SK-N-DZ (cell line): ENCODE results near the gene NR2E1.

Source experiments
- DNase-seq: peaks from one replicate; pipeline ENCODE4 v3.0.0-alpha.2; 2015; ENCODE audit warnings: low spot score

Gene NR2E1

DNA sequence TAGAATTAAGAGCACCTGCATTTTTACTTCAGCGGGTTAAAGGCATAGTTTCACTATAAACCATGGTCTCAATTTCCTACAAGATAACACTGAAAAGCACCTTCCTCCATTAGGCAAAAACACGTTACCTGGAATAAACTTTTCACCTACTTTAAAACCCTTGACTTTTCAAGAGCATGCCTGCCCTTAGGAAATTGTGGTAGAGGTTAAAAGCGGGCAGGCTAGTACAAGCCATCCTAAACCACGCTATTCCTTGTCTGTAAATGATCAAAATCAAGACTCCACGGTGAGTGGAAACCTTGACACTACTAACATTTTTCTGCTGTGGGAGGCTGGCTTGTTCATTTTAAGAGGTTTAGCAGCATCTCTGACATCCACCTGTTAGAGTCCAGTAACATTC, 43.9 kb downstream of the NR2E1 start:
- DNase-seq, result no peak

DNA sequence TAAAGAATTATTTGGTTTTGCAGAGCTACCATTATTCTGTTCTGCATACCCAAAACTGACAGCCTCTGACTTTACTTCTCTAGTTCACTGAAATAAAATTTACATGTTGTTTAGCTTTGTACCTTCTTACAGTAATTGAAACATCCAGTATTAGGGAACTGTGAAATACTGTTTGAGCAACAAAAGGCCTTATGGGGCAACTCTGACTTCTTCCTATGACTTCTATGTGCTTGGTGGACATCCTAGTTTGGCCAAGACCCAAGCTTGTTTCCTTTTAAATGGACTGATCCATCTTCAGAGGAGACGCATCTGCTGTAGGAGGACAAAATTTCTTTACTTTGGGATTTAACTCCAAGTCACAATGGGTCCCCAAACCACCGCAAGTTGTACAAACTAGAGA, 44.7 kb downstream of the NR2E1 start:
- DNase-seq, result no peak

GRCh38 chr6:108211671-108212070, 45.8 kb downstream of the NR2E1 start:
- no peak for DNase-seq

- no peak for DNase-seq
Observed at GRCh38 chr6:108222064-108222463, 56.2 kb downstream of the NR2E1 start.

DNA sequence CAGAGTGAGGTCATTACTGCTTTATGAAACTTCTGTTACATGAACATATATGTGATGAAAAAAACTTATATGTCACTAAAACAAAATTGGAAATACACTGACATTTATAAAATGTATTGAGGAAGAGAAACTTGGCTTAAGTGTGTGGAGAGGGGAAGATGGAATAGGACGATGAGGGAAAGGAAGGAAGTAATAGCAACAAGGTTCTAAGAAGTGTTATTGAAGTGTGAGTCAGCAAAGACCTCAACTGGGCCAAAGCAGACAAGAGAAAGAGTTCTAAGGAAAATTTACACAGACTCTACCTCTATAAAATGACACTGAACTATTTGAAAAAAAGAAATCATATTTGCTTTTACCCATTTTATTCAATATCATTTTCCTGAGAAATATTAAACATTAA, 56.7 kb downstream of the NR2E1 start:
- DNase-seq, result no peak

DNA sequence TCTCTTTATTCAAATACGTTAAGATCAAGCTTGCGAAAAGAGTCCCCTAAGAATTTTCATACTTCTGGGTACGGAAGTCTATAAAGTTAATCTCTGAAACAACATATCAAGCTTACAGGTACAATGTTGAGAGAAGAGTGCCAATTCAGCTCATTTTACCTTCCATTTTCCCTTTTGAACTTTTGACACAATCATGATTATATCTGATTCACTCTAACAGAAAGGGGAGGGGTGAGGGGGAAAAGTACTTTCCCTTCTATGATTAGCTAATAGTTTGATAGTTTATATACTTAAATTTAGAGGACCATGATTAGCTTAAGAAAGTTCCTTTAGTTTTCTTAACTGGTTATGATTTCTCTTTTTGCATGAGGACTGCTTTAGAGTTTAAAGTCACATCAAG, 61.5 kb downstream of the NR2E1 start:
- DNase-seq, result no peak

DNA sequence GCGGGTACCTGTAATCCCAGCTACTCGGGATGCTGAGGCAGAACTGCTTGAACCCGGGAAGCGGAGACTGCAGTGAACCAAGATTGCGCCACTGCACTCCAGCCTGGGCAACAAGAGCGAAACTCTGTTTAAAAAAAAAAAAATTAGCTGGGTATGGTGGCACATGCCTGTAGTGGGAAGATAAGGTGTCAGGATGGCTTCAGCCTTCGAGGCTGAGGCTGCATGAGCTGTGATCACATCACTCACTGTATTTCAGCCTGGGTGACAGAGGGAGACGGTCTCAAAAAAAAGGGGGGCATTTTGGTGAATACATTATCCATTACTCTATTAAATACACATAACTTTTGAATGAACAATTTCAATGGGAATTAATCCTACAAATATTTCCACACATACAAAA, 62.6 kb downstream of the NR2E1 start:
- no peak for DNase-seq

DNA sequence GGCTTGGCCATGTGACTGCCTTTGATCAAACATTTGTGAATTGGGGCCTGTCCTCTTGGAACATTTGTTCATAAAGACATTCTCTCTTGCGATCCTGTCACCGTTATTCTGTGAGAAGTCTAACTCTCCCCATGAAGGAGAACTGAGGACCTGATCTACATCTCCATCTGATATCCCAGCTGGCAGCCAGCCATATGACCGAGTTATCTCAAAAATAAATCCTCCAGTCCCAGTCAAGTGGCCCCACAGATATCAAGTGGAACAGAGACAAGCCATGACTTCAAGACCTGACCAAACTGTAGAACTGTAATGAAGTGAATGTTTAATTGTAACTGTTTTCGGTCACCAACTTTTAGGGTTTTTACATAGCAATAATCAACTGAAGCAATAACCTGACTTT, 69.3 kb downstream of the NR2E1 start:
- no peak for DNase-seq

DNA sequence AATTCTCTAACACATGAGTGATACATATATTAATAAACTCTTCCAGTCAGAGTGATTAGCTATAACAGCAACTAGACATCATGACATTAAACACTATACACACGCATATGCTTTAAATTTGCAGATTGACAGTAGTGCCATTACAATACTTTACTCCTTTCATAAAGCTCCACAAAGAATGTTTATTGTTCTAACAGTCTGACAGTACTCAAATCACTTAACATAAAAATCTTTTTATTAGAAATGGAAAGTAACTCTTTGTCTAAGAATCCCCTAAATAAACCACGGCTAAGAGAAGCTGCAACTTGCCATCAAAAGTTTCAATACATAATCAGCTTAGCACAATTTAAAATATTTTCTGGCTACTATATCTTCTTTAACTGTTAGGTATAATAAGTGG, 71.0 kb downstream of the NR2E1 start:
- DNase-seq, result no peak

- DNase-seq, result no peak
Observed at GRCh38 chr6:108238322-108238721, 72.5 kb downstream of the NR2E1 start.
